ENCODE data around the gene MYO10.
"Not testable (repeated sequence)": the region's sequence is repeated elsewhere in the genome, so short reads cannot be mapped to it uniquely, and the experiment has no call there.

MYO10 gene

GRCh38 chr5:16883806-16884205 is 52.3 kb downstream of the MYO10 start:
- no peak for DNase-seq

GRCh38 chr5:16883176-16883575 is 52.9 kb downstream of the MYO10 start:
- no peak for DNase-seq

- no peak for DNase-seq
Measured at GRCh38 chr5:16881251-16881650, 54.8 kb downstream of the MYO10 start.

- no peak for DNase-seq
Measured at GRCh38 chr5:16880547-16880946, 55.5 kb downstream of the MYO10 start.

GRCh38 chr5:16879650-16880049 is 56.4 kb downstream of the MYO10 start:
- DNase-seq: no peak

- no peak for DNase-seq
Measured at GRCh38 chr5:16879191-16879590, 56.9 kb downstream of the MYO10 start.

GRCh38 chr5:16877267-16877935 is 58.7 kb downstream of the MYO10 start:
- no peak for DNase-seq

GRCh38 chr5:16874424-16874823 is 61.7 kb downstream of the MYO10 start:
- DNase-seq: not testable (repeated sequence)

GRCh38 chr5:16871746-16872339 is 64.2 kb downstream of the MYO10 start:
- DNase-seq: no peak

GRCh38 chr5:16870878-16871277 is 65.2 kb downstream of the MYO10 start:
- no peak for DNase-seq

GRCh38 chr5:16869821-16870796 is 66.0 kb downstream of the MYO10 start:
- no peak for DNase-seq

GRCh38 chr5:16867577-16867953 is 68.5 kb downstream of the MYO10 start:
- peak; percentile 12 for DNase-seq

GRCh38 chr5:16866795-16867576 is 69.1 kb downstream of the MYO10 start:
- peak; percentile 50 for DNase-seq

GRCh38 chr5:16866273-16866672 is 69.8 kb downstream of the MYO10 start:
- no peak for DNase-seq

- no peak for DNase-seq
Measured at GRCh38 chr5:16865151-16865550, 70.9 kb downstream of the MYO10 start.

- DNase-seq: no peak
Measured at GRCh38 chr5:16864631-16865131, 71.4 kb downstream of the MYO10 start.

- DNase-seq: no peak
Measured at GRCh38 chr5:16863469-16863946, 72.6 kb downstream of the MYO10 start.

GRCh38 chr5:16862777-16863176 is 73.3 kb downstream of the MYO10 start:
- no peak for DNase-seq

GRCh38 chr5:16859346-16859745 is 76.7 kb downstream of the MYO10 start:
- DNase-seq: no peak

- no peak for DNase-seq
Measured at GRCh38 chr5:16858151-16858550, 77.9 kb downstream of the MYO10 start.

GRCh38 chr5:16857635-16858034 is 78.5 kb downstream of the MYO10 start:
- peak; percentile 35 for DNase-seq

- DNase-seq: peak; percentile 68
Measured at GRCh38 chr5:16856531-16856930, 79.6 kb downstream of the MYO10 start.

GRCh38 chr5:16855898-16856297 is 80.2 kb downstream of the MYO10 start:
- no peak for DNase-seq

Measured in DMS79 treated with DMSO at 0.1 percent for 48 hours (cell line).